ENCODE results near the gene NOD2.

NOD2 gene

DNA sequence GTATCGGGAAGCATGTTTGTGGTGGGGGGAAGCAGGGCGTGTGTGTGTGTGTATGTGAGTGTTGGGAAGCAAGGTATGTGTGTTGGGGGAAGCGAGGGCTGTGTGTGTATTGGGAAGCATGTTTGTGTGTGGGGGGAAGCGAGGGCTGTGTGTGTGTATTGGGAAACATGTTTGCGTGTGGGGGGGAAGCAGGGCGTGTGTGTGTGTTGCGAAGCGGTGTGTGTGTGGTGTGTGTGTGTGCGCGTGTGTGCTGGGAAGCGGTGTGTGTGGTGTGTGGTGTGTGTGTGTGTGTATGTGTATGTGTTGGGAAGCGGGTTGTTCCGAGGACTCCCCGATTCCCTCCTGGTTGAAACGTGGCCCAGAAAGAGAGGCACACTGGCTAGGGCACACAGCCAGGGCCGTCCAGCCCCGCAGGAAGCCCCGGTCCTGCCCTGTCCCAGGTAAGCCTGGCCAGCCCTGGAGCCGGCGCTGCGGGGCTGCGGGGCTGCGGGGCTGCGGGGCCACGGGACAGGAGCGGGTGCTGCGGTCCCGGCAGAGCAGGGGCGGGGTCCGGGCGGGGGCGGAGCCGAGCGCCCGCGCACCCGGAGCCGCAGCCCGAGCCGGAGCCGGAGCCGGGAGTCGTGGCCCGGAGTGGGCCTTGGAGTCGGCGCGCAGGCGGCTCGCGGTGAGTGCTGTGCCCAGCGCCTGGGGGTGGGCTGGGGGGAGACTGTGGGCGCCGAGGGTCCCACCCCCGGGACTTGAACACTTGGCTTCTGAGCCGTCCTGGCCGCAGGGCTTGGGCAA lies at the start of gene NOD2:
Gene NOD2 (plus strand): TSS at position 608 of the 783 bp plus-strand sequence. CDS start 5,890 bp downstream, outside the sequence.
- DNase-seq (ENCODE audit: insufficient read length, low spot score) (no peak), FAIRE-seq (peak; percentile 33)

- no peak for FAIRE-seq
Measured at GRCh38 chr16:50644245-50644644, 49.2 kb upstream of the NOD2 start.

GRCh38 chr16:50644729-50645128 lies 48.7 kb upstream of the NOD2 start:
- DNase-seq (ENCODE audit: insufficient read length, low spot score) (peak; percentile 31), FAIRE-seq (no peak)

More at GRCh38 chr16:50644245-50644644, 49.2 kb upstream of the NOD2 start:
- DNase-seq (ENCODE audit: insufficient read length, low spot score), result no peak

- DNase-seq (ENCODE audit: insufficient read length, low spot score) (no peak), FAIRE-seq (no peak)
Measured at GRCh38 chr16:50645563-50646220, 47.7 kb upstream of the NOD2 start.

- FAIRE-seq, result no peak
- no peak for DNase-seq (ENCODE audit: insufficient read length, low spot score)
Measured at GRCh38 chr16:50646345-50646744, 47.1 kb upstream of the NOD2 start.

DNA sequence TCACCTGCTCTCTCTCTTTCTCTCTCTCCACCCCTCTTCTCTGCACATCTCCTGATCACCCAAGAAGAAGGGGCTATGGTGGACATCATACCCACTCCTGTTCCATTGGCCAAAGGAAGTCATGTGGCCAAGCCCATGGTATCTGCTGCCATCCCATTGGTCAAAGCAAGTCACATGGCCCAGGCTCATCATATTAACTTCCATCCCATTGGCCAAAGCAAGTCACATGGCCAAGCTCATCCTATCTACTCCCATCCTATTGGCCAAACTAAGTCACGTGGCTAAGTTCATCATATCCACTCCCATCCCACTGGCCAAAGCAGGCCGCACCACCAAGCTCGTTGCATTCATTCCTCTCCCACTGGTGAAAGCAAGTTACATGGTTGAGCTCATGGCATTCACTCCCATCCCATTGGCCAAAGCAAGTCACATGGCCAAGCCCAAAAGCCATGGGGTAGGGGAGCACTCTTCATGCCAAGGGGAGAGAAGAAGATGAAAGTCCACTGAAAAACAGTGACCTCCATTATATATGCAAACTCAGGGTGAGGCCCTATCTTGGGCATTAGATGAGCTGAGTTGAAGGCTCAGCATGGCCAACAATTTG lies 41.5 kb upstream of the NOD2 start:
- FAIRE-seq (no peak), DNase-seq (ENCODE audit: insufficient read length, low spot score) (no peak)

- DNase-seq (ENCODE audit: insufficient read length, low spot score) (no peak), FAIRE-seq (no peak)
Measured at GRCh38 chr16:50652836-50653425, 40.5 kb upstream of the NOD2 start.

DNA sequence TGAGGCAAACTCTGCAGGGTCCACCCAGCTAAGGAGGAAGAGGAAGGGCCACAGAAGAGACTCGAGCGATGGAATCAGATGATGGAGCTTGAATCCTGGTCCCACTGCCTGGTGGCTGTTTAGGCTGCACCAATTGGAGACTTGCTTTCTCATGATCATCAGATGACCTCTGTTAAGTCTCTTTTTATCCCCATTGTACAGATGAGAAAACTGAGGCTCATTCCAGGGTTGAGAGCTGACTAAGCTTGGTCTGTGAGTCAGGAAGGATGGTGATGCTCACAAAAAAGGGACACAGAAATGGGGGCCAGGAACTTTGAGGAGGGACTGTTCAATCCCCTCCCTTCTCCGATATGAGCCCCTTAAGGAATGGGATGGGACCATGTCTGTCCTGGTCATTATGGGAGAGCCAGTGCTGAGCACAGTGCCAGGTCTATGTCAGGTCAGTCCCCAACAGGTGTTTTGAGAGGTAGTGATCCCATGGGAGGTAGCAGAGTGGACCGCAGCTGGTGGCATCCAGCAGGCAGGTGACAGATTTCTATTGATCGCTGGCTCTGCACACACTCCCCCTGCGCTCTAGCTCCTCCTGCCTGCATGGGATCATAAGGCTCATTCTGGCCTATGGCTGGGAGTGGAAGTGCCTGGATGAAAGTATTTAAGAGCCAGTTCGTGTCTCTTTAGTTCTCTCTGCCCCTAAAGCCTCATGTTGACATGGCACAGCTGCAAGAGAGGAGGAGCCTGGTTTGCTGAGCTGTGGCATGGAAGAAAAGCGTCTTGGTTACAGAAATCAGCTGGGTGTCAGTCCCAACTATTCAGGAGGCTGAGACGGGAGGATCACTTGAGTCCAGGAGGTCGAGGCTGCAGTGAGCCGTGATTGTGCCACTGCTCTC lies 39.5 kb upstream of the NOD2 start:
- FAIRE-seq, result no peak
- DNase-seq (ENCODE audit: insufficient read length, low spot score), result no peak

- no peak for DNase-seq (ENCODE audit: insufficient read length, low spot score)
- FAIRE-seq, result no peak
Measured at GRCh38 chr16:50655558-50656055, 37.8 kb upstream of the NOD2 start.

- DNase-seq (ENCODE audit: insufficient read length, low spot score) (no peak), FAIRE-seq (no peak)
Measured at GRCh38 chr16:50657241-50657640, 36.2 kb upstream of the NOD2 start.

- no peak for FAIRE-seq
Measured at GRCh38 chr16:50659806-50660205, 33.6 kb upstream of the NOD2 start.

GRCh38 chr16:50662306-50662940 lies 31.0 kb upstream of the NOD2 start:
- FAIRE-seq (no peak), DNase-seq (ENCODE audit: insufficient read length, low spot score) (no peak)

More at GRCh38 chr16:50659806-50660205, 33.6 kb upstream of the NOD2 start:
- no peak for DNase-seq (ENCODE audit: insufficient read length, low spot score)

DNA sequence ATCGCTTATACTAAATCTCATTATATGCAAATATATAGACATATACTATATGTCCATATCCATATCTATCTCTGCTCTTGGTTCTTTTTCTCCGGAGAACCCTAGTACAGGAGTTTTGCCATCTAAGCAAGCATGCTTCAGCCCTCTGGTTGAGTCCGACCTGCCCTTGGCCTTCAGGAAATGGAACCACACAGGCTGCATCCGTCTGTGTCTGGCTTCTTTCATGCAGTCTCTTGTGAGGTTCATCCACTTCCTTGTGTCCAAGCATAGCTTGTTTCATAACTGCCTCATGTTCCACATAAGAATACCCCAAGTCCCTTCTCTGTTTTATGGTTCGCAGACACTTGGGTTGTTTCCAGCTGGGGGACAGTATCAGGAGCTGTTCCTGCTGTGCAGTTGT lies 29.1 kb upstream of the NOD2 start:
- no peak for DNase-seq (ENCODE audit: insufficient read length, low spot score)
- FAIRE-seq, result no peak

- FAIRE-seq, result peak; percentile 75
- DNase-seq (ENCODE audit: insufficient read length, low spot score), result peak; percentile 69
Measured at GRCh38 chr16:50665128-50665878, 28.1 kb upstream of the NOD2 start.

DNA sequence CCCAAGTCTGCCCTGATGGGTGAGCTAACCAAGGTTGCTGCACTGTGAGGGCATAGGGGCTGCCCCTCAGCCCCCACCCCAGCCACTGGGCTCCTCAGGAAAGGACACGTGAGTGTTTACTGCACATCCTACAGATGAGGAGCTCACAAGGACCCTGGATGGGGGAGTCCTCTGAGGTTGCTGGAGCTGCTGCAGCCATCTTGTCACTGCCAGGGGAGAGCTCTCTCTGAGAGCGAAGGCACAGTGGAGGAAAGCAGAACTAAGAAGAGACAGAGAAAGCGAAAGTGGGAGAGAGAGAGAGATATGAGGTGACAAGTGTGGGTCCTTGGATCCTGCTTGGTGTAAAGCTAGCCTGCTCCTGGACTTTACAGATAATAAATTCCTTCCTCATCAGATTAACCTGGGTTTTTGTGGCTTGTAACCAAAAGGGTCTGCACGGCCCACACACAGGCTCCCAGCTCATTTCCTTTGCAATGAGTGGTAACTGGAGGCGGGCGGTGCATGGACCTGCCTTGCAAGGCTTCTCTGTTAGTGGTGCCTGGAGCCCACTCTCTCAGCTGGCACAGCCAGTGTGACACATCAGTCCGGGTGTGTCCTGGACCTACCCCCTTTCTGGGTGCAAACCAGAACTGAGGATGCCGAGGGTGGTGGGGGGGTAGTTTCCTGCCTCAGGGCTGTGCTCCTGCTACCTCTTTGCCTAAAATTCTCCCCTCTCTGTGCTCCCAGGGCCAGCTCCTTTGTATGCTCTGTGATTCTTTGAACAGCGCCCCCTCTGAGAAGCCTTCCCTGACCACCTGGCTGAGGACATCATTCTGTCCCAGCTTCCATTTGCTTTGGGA lies 26.5 kb upstream of the NOD2 start:
- FAIRE-seq (peak; percentile 96), DNase-seq (ENCODE audit: insufficient read length, low spot score) (peak; percentile 67)

- no peak for DNase-seq (ENCODE audit: insufficient read length, low spot score)
- peak; percentile 23 for FAIRE-seq
Measured at GRCh38 chr16:50667497-50668367, 25.7 kb upstream of the NOD2 start.

GRCh38 chr16:50668368-50669008 lies 24.9 kb upstream of the NOD2 start:
- FAIRE-seq (peak; percentile 55), DNase-seq (ENCODE audit: insufficient read length, low spot score) (no peak)

All from GM19239 (cell line).